Measurements from ENCODE around the gene ETF1.
A peak's percentile ranks its signal among the peaks of the same experiment; 100 is the strongest.

DNA sequence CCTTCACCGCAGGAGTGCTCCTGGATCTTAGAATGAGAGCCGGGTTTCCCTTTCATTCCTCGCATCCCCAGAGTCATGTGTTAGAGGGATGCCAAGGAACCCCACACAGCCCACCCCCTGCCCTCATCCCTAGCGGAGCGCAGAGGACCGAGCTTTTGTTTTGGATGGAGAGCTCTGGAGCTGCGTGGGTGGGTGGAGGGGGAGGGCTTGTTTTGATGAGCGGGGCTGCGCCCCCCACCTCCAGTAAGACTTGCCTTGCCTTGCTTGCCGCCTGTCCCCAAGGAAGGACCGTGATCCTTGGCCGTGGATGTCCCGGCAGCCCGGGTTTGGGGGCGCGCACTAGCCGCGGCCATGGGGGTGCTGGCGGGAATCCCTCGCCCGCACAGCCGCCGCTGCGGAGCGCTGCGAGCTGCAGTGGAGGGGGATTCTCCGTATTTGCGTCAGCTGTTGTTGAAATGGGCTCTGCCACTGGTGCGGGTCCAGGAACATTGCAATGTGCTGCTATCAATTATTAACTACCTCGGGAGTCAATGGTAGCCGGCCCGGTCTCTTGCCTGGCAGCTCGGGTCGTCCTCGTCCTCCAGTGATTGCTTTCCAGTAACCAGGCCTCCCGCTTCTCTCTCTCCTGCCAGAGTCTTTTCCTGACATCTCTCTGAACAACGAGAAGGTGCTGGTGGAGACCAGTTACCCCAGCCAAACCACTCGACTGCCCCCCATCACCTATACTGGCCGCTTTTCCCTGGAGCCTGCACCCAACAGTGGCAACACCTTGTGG is 76.7 kb downstream of the ETF1 start:
- TF ChIP-seq, protein P1, sequence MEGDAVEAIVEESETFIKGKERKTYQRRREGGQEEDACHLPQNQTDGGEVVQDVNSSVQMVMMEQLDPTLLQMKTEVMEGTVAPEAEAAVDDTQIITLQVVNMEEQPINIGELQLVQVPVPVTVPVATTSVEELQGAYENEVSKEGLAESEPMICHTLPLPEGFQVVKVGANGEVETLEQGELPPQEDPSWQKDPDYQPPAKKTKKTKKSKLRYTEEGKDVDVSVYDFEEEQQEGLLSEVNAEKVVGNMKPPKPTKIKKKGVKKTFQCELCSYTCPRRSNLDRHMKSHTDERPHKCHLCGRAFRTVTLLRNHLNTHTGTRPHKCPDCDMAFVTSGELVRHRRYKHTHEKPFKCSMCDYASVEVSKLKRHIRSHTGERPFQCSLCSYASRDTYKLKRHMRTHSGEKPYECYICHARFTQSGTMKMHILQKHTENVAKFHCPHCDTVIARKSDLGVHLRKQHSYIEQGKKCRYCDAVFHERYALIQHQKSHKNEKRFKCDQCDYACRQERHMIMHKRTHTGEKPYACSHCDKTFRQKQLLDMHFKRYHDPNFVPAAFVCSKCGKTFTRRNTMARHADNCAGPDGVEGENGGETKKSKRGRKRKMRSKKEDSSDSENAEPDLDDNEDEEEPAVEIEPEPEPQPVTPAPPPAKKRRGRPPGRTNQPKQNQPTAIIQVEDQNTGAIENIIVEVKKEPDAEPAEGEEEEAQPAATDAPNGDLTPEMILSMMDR (IDR thresholded peaks at IDR 0.05): no peak
- TF ChIP-seq POLR2AphosphoS5 (IDR thresholded peaks at IDR 0.05) (peak in 1 of 3 donors; percentile 20), POLR2A (IDR thresholded peaks at IDR 0.05) (no peak)
